RWPE2 (cell line): Measurements from ENCODE around the gene RIMBP2.
"Not testable (repeated sequence)": the region's sequence is repeated elsewhere in the genome, so short reads cannot be mapped to it uniquely, and the experiment has no call there.

Experiments used
- ATAC-seq: fragments of 200-7000 bp; cut with Tn5 transposase; 3 replicates; pipeline ENCODE4 v1.9.1; 2021; ENCODE audit warnings: low read depth
- DNase-seq: peaks from one replicate; pipeline ENCODE4 v3.0.0-alpha.2; 2020; ENCODE audit warnings: low spot score
- H3K27ac ChIP-seq: fragments of 450-650 bp; 2 replicates; pipeline ENCODE4 v1.5.1; 2017; ENCODE audit warnings: mild to moderate bottlenecking; ENCODE audit not compliant: poor library complexity, severe bottlenecking
- H3K27me3 ChIP-seq: fragments of 250-450 bp; sonication (Bioruptor Pico); 2 replicates; pipeline ENCODE4 v1.5.1; 2021; ENCODE audit warnings: mild to moderate bottlenecking, moderate library complexity; ENCODE audit not compliant: insufficient read depth, poor library complexity, severe bottlenecking
- H3K36me3 ChIP-seq: fragments of 250-450 bp; sonication (Bioruptor Pico); 2 replicates; pipeline ENCODE4 v1.5.1; 2020; ENCODE audit warnings: low read depth, mild to moderate bottlenecking, moderate library complexity
- H3K4me1 ChIP-seq: fragments of 250-450 bp; sonication (Bioruptor Pico); 2 replicates; pipeline ENCODE4 v1.5.1; 2021; ENCODE audit warnings: mild to moderate bottlenecking, moderate library complexity; ENCODE audit not compliant: insufficient read depth, poor library complexity, severe bottlenecking
- H3K4me3 ChIP-seq: fragments of 250-450 bp; sonication (Bioruptor Pico); 2 replicates; pipeline ENCODE4 v1.5.1; 2021; ENCODE audit warnings: mild to moderate bottlenecking, moderate library complexity; ENCODE audit not compliant: severe bottlenecking
- H3K9me3 ChIP-seq: fragments of 250-450 bp; sonication (Bioruptor Pico); 2 replicates; pipeline ENCODE4 v1.5.1; 2021; ENCODE audit warnings: mild to moderate bottlenecking, moderate library complexity; ENCODE audit not compliant: severe bottlenecking
- TF ChIP-seq, protein P1 (sequence below): fragments of 450-650 bp; IDR thresholded peaks from one replicate; pipeline ENCODE4 v1.5.1; 2017; ENCODE audit warnings: mild to moderate bottlenecking, moderate library complexity; ENCODE audit not compliant: poor library complexity, severe bottlenecking

RIMBP2 gene

DNA sequence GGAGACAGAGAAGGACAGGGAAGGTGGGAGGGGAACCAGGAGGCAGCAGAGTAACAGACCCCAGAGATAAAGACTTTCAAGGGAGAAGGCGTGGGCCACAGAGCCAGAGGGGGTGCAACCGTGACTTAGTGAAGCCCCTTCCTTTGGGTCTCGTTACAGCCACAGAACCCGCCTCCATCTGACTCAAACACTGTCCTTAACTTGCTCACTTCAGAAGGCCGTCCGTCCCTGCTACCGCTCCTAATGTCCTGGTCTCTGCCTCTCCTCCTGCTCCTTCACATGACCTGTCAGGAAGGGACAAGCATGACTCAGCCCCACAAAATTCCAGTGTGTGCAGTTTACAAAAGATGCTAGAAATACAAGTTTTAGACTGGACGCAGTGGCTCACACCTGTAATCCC is 18.0 kb downstream of the RIMBP2 start:
- Histone ChIP-seq H3K27me3 (peaks cover 5% of the 10 kb centered on the region), H3K9me3 (no peaks in the 10 kb centered on the region)

DNA sequence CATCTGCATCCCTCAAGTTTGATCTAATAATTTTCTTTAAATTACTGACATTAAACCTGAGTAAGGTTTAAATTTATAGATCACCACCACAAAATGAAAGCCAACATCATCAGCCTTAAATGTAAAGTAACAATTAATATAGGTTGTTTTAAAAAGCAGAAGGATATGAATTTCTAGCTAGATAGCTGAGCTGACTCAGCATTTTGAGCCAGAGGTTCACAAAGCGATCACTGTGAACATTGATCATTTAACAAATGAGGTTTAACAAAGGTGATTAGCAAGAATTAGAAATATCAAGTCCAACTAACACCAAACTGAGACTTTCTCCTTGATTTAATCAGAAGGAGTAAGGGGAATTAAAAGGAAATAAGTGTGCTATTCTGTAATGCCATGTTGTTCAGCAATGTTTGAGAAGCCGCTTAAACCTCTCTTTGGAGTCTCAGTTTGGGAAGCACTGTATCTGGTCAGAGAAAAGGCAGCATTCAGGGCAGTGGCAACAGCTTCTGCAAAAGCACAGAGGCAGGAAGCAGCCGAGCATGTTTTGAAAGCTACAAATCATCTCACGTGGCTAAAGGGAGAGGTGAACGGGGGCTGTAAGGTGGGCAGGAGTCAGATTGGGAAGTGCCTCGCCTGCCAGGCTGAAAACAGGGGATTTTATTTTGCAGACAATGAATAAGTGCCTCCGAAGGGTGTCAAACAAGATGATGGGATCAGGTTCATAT is 19.6 kb downstream of the RIMBP2 start:
- H3K4me3 ChIP-seq, result no peak overlapping the region
- H3K27ac ChIP-seq, result no peak overlapping the region
- DNase-seq (peak; percentile 3), ATAC-seq (no peak)
- no peaks in the 10 kb centered on the region for H3K9me3 ChIP-seq
- TF ChIP-seq, protein P1, sequence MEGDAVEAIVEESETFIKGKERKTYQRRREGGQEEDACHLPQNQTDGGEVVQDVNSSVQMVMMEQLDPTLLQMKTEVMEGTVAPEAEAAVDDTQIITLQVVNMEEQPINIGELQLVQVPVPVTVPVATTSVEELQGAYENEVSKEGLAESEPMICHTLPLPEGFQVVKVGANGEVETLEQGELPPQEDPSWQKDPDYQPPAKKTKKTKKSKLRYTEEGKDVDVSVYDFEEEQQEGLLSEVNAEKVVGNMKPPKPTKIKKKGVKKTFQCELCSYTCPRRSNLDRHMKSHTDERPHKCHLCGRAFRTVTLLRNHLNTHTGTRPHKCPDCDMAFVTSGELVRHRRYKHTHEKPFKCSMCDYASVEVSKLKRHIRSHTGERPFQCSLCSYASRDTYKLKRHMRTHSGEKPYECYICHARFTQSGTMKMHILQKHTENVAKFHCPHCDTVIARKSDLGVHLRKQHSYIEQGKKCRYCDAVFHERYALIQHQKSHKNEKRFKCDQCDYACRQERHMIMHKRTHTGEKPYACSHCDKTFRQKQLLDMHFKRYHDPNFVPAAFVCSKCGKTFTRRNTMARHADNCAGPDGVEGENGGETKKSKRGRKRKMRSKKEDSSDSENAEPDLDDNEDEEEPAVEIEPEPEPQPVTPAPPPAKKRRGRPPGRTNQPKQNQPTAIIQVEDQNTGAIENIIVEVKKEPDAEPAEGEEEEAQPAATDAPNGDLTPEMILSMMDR, result no peak
- H3K27me3 ChIP-seq, result peaks cover 5% of the 10 kb centered on the region
- H3K4me1 ChIP-seq, result no peaks in the 10 kb centered on the region
- H3K36me3 ChIP-seq, result no peaks in the 10 kb centered on the region

More for the DNA sequence above, 18.0 kb downstream of the RIMBP2 start:
- no peaks in the 10 kb centered on the region for H3K36me3 ChIP-seq
- no peak for ATAC-seq
- TF ChIP-seq, protein P1, result no peak
- no peak overlapping the region for H3K4me3 ChIP-seq
- peak; percentile 12 for DNase-seq
- no peak overlapping the region for H3K27ac ChIP-seq
- H3K4me1 ChIP-seq, result no peaks in the 10 kb centered on the region

DNA sequence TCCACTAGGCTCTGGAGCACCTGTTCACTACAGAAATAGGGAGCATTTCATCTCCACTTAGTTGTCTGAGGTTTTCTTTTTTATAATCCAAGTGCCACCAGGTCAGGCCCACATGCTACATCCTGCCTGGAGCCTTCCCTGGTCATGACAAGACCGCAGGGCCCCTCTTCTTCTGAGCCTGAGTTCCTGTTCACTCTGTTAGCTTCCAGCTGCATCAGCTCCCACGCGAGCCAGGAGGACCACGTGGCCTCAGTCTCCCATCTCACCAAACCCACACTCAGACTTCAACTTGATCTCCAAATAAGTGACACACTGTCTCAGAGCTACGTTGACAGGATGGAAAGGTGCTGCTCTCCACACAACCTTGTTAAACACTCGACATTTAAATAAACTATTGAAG is 21.0 kb downstream of the RIMBP2 start:
- no peak for DNase-seq
- peaks cover 5% of the 10 kb centered on the region for H3K27me3 ChIP-seq
- H3K9me3 ChIP-seq, result no peaks in the 10 kb centered on the region
- H3K4me1 ChIP-seq, result no peaks in the 10 kb centered on the region
- no peaks in the 10 kb centered on the region for H3K36me3 ChIP-seq
- TF ChIP-seq, protein P1, result no peak
- no peak overlapping the region for H3K27ac ChIP-seq
- H3K4me3 ChIP-seq, result no peak overlapping the region
- no peak for ATAC-seq

DNA sequence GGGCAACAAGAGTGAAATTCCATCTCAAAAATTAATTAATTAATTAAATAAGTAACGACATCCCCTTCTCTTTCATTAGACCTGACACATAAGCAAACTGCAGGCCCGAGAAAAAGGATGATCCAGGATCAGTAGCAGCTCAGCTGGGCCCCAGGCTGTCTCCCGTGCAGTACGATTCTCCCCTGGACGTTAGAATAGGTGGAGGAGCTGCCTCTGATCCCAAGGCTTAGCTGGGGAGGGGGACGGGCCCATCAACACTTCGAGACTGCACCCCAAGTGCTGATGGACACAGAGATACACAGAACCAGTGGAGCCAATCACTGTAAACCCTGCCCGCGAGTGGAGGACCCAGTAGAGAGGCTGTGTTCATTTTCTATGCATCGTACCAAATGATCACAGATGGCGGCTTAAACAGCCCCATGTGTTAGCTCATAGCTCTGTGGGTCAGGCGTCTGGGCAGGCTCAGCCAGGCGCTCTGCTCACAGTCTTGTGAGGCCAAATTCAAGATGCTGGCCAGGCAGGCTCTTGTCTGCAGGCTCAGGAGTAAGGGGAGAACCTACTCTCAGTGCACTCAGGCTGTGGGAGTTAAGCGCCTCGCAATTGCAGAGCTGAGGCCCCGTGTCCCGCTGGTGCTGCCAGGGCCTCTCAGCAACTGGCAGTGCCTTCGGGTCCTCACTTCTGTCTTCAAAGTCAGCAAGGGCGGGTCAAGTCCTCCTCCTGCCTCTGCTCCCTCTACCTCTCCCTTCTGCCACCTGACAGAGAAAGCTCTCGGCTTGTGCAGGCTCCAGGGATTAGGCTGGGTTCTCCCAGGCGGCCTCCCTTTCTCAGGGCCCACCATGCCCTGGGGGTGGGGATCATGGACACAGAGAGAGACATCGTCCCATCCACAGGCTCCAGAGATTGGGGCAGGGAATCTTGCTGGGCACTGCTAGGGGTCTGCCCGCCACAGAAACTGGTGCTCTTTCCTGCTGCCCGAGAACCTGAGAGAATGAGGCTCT is 26.4 kb downstream of the RIMBP2 start:
- no peaks in the 10 kb centered on the region for H3K9me3 ChIP-seq
- no peak overlapping the region for H3K27ac ChIP-seq
- H3K27me3 ChIP-seq, result peaks cover 41% of the 10 kb centered on the region
- no peaks in the 10 kb centered on the region for H3K4me1 ChIP-seq
- H3K36me3 ChIP-seq, result no peaks in the 10 kb centered on the region
- TF ChIP-seq, protein P1, result no peak
- ATAC-seq, result no peak
- DNase-seq, result no peak
- H3K4me3 ChIP-seq, result no peak overlapping the region

DNA sequence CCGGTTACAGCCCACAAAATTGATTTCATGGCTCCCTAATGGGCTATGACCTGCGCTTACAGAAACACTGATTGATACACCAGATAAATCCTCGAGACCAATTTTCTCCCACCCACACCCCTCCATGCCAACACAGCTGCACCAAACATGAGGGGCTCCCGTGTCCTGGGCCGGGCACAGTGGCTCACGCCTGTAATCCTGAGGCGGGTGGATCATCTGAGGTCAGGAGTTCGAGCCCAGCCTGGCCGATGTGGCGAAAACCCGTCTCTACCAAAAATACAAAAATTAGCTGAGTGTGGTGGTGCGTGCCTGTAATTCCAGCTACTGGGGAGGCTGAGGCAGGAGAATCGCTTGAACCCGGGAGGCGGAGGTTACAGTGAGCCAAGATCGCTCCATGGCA is 27.1 kb downstream of the RIMBP2 start:
- not testable (repeated sequence) for H3K36me3 ChIP-seq, DNase-seq, H3K27ac ChIP-seq, H3K4me3 ChIP-seq, ATAC-seq, H3K4me1 ChIP-seq, H3K9me3 ChIP-seq
- H3K27me3 ChIP-seq, result peaks cover 47% of the 10 kb centered on the region
